Lung (tissue), 12 donors: Measurements from ENCODE around the gene PPOX. TPM values are rescaled to one million over a fixed set of nuclear protein-coding genes. Genes with fewer than 3 reads are reported as not detected.

Experiments
- ATAC-seq: fragments of 200-7000 bp; cut with Tn5 transposase; one replicate; pipeline ENCODE4 v1.9.1; 2020; ENCODE audit warnings: moderate number of reproducible peaks; ENCODE audit not compliant: insufficient read depth, low FRiP score
- DNase-seq, 3 donors: peaks; one replicate each; pipeline ENCODE4 v3.0.0-alpha.2; 2013 to 2017
- H3K27ac ChIP-seq, 2 donors: one replicate each; pipeline ENCODE4 v1.5.1; 2013; ENCODE audit warnings: mild to moderate bottlenecking in 2 of 2, moderate library complexity in 2 of 2, control low read depth in 1 of 2, inconsistent platforms in 1 of 2, low read depth in 1 of 2, low read length in 1 of 2
- H3K27me3 ChIP-seq, 3 donors: one replicate each; pipeline ENCODE4 v1.5.1; 2013; ENCODE audit warnings: low read length in 2 of 3; ENCODE audit not compliant: control insufficient read depth in 3 of 3, insufficient read depth in 3 of 3
- H3K36me3 ChIP-seq, 4 donors: one replicate each; pipeline ENCODE4 v1.5.1; 2013; ENCODE audit warnings: low read length in 4 of 4, mild to moderate bottlenecking in 1 of 4, moderate library complexity in 1 of 4; ENCODE audit not compliant: control insufficient read depth in 4 of 4, insufficient read depth in 4 of 4
- H3K4me1 ChIP-seq, 5 donors: one replicate each; pipeline ENCODE4 v1.5.1; 2013; ENCODE audit warnings: low read length in 5 of 5, mild to moderate bottlenecking in 2 of 5, moderate library complexity in 1 of 5; ENCODE audit not compliant: control insufficient read depth in 5 of 5, insufficient read depth in 5 of 5
- H3K4me3 ChIP-seq: one replicate; pipeline ENCODE4 v1.5.1; 2013; ENCODE audit warnings: mild to moderate bottlenecking, control low read depth, moderate library complexity
- H3K9ac ChIP-seq, 2 donors: one replicate each; pipeline ENCODE4 v1.5.1; 2013; ENCODE audit warnings: low read length in 2 of 2, control low read depth in 1 of 2; ENCODE audit not compliant: insufficient read depth in 1 of 2
- H3K9me3 ChIP-seq, 4 donors: one replicate each; pipeline ENCODE4 v1.5.1; 2013; ENCODE audit warnings: low read length in 3 of 4, mild to moderate bottlenecking in 1 of 4, moderate library complexity in 1 of 4; ENCODE audit not compliant: control insufficient read depth in 4 of 4, insufficient read depth in 3 of 4
- CTCF ChIP-seq: IDR thresholded peaks from 2 replicates; pipeline ENCODE4 v1.5.1; 2012; ENCODE audit warnings: mild to moderate bottlenecking; ENCODE audit errors: control extremely low read depth, extremely low read depth
- WGBS, 2 donors: extraction: QIAGEN DNeasy Blood & Tissue Kit; methylation state at CpG; one replicate each; pipeline ENCODE4 v1.1.7; 2013; 5-methylcytosine and 5-hydroxymethylcytosine counted together
- polyA plus RNA-seq, 2 donors: library from polyadenylated mRNA; stranded (reverse); fragments of 200-250 nt; gene quantifications; one replicate each; pipeline ENCODE4 v1.2.1, GENCODE V29; 2013
- total RNA-seq, 2 donors: library from RNA; depleted of rRNA in 1 of 2; stranded (reverse); fragments of >200 nt in 1 of 2; gene quantifications; one replicate each; pipeline ENCODE4 v1.2.1, GENCODE V29; 2014 to 2021
- donor health status: control.
- donor health status: control.
- donor health status: Bipolar disorder and iron deficiency.
- donor health status: healthy.
- donor health status: DM: yes; HTN: yes; CAD: no.

Gene PPOX
- total and polyA plus RNA-seq, 4 donors: 14.8 to 34.1 (median 33.0) TPM

GRCh38 chr1:161177936-161178244, 11.7 kb downstream of the PPOX start:
- H3K36me3 ChIP-seq: peaks cover 4 to 33% (median 15%) of the 10 kb centered on the region in 4 donors
- peak overlapping the region; percentile 93 to 97 for H3K27ac ChIP-seq
- DNase-seq: no peak
- no peak for TF ChIP-seq CTCF
- peaks cover 0 to 20% (median 7%) of the 10 kb centered on the region in 5 donors for H3K4me1 ChIP-seq
- H3K9ac ChIP-seq: peak overlapping the region; percentile 47 to 80
- ATAC-seq: no peak
- H3K9me3 ChIP-seq: no peaks in the 10 kb centered on the region
- peak overlapping the region; percentile 37 for H3K4me3 ChIP-seq
- H3K27me3 ChIP-seq: no peaks in the 10 kb centered on the region
- WGBS, 2 donors: 56 to 66% methylated on average over 9 of the region's 9 CpGs

- H3K9me3 ChIP-seq: no peaks in the 10 kb centered on the region
- H3K4me3 ChIP-seq: no peak overlapping the region
- peaks cover 0 to 14% (median 7%) of the 10 kb centered on the region in 5 donors for H3K4me1 ChIP-seq
- no peak for TF ChIP-seq CTCF
- ATAC-seq: no peak
- no peak overlapping the region for H3K9ac ChIP-seq
- 95 to 98% methylated on average over 3 of the region's 3 CpGs for WGBS, 2 donors
- H3K36me3 ChIP-seq: peaks cover 3 to 17% (median 5%) of the 10 kb centered on the region in 4 donors
- no peak for DNase-seq
- no peak overlapping the region for H3K27ac ChIP-seq
- H3K27me3 ChIP-seq: no peaks in the 10 kb centered on the region
Observed at GRCh38 chr1:161179698-161180097, 13.5 kb downstream of the PPOX start.

GRCh38 chr1:161180639-161181038, 14.4 kb downstream of the PPOX start:
- peak in 1 of 3 donors; percentile 47 for DNase-seq
- H3K9me3 ChIP-seq: no peaks in the 10 kb centered on the region
- H3K4me3 ChIP-seq: no peak overlapping the region
- TF ChIP-seq CTCF: no peak
- H3K36me3 ChIP-seq: peaks cover 0 to 8% (median under 1%) of the 10 kb centered on the region in 4 donors
- ATAC-seq: no peak
- H3K27ac ChIP-seq: no peak overlapping the region
- H3K27me3 ChIP-seq: no peaks in the 10 kb centered on the region
- peaks cover 1 to 19% (median 6%) of the 10 kb centered on the region in 5 donors for H3K4me1 ChIP-seq
- no peak overlapping the region for H3K9ac ChIP-seq
- 74 to 76% methylated on average over 1 of the region's 1 CpG for WGBS, 2 donors

GRCh38 chr1:161182214-161182613, 16.0 kb downstream of the PPOX start:
- Histone ChIP-seq H3K36me3 (peaks cover 0 to under 1% (median 0%) of the 10 kb centered on the region in 4 donors), H3K27ac (no peak overlapping the region), H3K4me3 (no peak overlapping the region), H3K9me3 (no peaks in the 10 kb centered on the region), H3K9ac (no peak overlapping the region), H3K27me3 (no peaks in the 10 kb centered on the region), H3K4me1 (peaks cover 3 to 11% (median 6%) of the 10 kb centered on the region in 5 donors)
- TF ChIP-seq CTCF: no peak
- ATAC-seq (no peak), DNase-seq (no peak)
- WGBS, 2 donors: 89 to 100% methylated on average over 1 of the region's 1 CpG
